Measurements from ENCODE around the gene EPHA8. TPM values are rescaled to one million over a fixed set of nuclear protein-coding genes. Genes with fewer than 3 reads are reported as not detected.

EPHA8 gene
- total RNA-seq, 1 donor from 2014 or later: 2.0 TPM

GRCh38 chr1:22612671-22613571, 49.6 kb downstream of the EPHA8 start:
- FAIRE-seq: no peak
- no peak for DNase-seq (ENCODE audit: low spot score in 2 of 2)

DNA sequence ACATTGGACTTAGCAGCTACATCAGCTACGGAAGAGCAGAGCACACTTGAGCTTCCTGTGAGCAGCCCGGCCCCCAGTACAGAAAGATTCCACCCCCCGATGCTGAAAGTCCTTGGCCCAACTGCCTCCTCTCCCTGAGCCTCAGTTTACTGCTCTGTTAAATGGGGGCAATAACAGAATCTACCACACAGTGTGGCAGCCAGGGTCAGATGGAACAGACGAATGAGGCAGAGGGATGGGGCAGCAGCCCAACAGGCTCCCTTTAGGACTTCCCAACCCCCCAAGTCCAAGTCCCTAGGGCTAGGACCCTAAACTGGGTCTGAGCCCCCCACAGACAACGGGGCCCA, 50.3 kb downstream of the EPHA8 start:
- DNase-seq (ENCODE audit: low spot score in 2 of 2) (no peak), FAIRE-seq (no peak)

DNA sequence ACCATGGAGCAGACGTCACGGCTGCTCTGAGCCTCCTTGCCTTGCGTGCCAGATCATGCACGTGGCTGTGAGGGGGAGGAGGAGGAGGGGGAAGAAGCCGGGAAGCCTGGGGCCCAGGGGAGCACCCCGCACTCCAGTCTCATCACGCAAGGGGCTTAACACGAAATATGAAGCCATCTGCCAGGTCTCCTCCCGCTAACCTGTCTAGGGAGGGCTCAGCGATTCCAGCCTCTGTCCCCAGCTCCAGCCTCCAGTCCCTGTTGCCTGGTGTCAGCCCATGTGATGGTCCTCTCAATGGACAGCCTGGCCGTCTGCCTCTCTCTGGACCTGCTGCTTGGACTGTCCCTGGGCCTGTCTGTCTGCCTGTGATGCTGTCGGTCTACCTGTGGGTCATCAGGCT, 50.7 kb downstream of the EPHA8 start:
- DNase-seq (ENCODE audit: low spot score in 2 of 2) (no peak), FAIRE-seq (no peak)

GRCh38 chr1:22615886-22616285, 52.6 kb downstream of the EPHA8 start:
- FAIRE-seq: no peak
- no peak for DNase-seq (ENCODE audit: low spot score in 2 of 2)

DNA sequence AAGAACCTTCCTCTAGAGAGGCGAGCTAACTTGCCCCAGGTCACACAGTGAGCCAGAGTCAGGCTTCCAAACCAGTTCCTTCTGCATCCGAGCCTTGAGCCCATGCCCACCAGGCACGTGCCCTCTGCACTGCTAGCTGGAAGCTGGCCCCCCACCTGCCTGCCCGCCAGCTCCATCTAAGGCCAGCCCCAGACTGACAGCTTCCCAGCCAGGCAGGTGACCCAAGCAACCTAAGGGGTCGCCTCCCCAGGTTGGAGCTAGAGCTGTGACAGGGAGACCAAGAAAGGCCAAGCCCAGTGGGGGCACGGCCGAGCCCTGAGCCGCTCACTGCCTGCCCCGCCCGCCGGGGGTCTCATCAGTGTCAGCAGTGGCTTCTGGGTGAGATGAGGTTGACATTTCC, 53.3 kb downstream of the EPHA8 start:
- DNase-seq (ENCODE audit: low spot score in 2 of 2): no peak
- FAIRE-seq: no peak

DNA sequence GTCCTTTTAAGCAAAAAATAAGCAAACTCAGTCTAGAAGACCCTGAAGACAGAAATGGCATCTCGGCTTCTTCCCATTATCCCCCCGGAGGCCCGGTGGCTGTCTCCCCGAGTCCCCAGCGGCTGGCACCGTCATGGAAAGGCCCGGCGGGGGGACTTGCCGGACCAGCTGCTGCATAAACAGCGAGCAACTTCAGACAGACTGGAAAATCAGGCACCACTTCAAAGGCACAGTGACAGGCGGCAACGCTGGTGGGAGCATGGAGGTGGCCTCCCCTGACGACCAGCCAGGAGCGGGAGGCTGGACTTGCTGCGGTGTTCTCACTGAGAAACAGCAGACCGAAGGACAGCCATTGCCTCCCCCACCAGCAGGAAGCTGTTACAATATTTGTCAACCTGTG, 54.8 kb downstream of the EPHA8 start:
- FAIRE-seq (no peak), DNase-seq (ENCODE audit: low spot score in 2 of 2) (no peak)

DNA sequence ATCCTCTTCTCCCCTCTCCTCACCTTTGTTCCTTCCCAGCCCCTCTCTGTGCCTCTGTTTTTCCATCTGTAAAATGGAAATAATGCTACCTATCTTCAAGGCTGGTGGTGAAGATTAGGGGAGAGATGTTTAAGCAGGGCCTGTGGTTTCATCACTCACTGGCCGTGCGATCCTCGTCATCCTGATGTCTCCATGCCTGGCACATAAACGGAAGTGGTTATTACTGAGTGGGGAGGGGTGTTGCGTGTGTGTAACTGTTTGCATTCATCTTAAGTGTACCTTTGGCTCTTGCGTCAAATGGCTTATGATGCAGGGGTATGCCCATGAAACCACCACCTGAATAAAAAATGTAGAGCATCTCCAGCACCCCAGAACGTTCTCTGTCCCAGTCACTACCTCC, 56.0 kb downstream of the EPHA8 start:
- FAIRE-seq: no peak

GRCh38 chr1:22619798-22620197, 56.5 kb downstream of the EPHA8 start:
- FAIRE-seq: no peak

More for the DNA sequence above, 56.0 kb downstream of the EPHA8 start:
- no peak for DNase-seq (ENCODE audit: low spot score in 2 of 2)

GRCh38 chr1:22621761-22622160, 58.5 kb downstream of the EPHA8 start:
- FAIRE-seq: no peak
- DNase-seq (ENCODE audit: low spot score in 2 of 2): no peak

More at GRCh38 chr1:22619798-22620197, 56.5 kb downstream of the EPHA8 start:
- no peak for DNase-seq (ENCODE audit: low spot score in 2 of 2)

GRCh38 chr1:22625262-22625925, 62.1 kb downstream of the EPHA8 start:
- no peak for DNase-seq (ENCODE audit: low spot score in 2 of 2)
- no peak for FAIRE-seq

GRCh38 chr1:22626237-22627157, 63.2 kb downstream of the EPHA8 start:
- DNase-seq (ENCODE audit: low spot score in 2 of 2) (no peak), FAIRE-seq (no peak)

GRCh38 chr1:22627331-22627730, 64.0 kb downstream of the EPHA8 start:
- FAIRE-seq: no peak
- no peak for DNase-seq (ENCODE audit: low spot score in 2 of 2)

DNA sequence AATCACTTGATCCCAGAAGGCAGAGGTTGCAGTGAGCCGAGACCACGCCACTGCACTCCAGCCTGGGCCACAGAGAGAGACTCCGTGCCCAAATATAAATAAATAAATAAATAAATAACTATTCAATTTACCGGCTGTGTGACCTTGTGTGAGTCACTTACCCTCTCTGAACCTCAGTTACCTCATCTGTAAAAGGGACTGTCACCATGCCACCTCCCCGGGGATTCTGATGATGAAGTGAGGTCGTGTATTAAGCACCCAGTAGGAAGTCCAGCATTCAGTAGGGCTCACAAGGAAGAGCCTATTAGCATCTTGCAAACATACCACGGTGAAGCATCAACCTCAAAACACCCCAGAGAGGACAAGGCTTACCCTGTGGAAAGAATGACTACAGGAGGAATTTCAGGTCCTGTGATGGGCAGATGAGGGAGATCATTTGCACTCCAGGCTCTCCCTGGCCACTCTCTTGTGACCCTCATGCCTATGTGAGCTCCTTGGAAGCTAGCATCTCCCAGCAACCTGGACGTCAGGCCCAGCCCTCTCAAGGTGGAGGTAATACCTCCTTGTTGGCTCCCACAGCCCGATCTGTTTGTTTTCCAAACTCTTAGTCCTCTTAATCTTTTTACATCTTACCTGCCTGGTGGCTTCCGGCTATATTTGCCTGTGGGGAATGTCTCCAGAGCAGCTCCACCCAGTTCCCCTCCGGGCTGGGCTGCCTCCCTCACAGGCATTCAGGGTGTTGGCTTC, 65.6 kb downstream of the EPHA8 start:
- DNase-seq (ENCODE audit: low spot score in 2 of 2) (no peak), FAIRE-seq (no peak)

DNA sequence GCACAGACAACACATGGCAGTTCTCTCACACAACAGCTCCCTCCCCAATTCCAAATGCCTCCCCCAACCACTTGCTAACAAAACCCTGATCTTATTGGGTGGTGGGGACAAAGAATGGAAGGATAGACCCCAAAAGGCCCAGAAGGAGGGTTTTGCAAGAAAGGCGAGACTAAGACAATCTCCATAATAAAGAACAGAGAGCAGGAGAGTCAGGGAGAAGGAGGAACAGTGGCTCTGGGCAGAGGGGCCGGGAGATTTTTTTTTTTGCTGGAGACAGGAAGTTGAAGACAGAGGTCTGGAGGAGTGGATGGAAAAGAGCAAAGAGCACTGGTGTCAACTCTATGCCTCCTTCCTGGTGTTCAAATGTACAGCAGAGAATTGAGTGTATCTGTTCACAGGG, 66.6 kb downstream of the EPHA8 start:
- DNase-seq (ENCODE audit: low spot score in 2 of 2) (no peak), FAIRE-seq (no peak)

DNA sequence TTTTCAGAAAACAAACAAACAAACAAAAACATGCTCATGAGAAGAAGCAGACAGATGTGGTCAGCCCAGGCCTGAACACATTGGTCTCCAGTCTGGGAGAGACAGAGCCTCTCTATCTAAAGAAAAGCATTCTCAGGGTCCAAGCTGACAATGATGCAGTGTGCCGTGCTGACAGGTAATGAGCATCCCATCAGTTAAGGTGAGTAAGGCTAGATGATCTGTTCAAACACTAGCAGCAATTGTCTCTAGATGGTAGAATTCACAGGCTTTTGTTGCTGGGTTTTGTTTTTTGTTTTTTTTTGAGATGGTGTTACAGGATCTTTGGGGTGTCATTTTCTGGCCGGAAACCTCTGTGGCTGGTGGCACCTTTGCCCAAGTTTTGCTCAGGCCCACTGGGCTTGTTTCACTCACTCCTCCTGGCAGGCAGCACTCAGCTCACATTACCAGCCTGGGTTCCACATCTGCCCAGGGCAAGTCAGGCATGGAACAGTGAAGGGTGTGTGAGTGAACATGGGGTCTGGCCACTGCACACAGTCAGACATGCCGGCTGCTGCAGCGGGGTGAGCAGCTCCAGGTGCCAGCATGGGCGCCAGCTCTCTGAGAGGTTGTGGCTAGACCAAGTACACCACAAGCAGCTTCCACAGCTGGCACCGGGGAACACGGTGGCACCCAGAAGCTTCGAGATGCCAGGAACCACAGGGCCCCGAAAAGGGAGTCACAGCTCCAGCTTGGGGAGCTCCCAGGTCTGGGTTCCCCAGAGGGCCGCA, 70.6 kb downstream of the EPHA8 start:
- DNase-seq (ENCODE audit: low spot score in 2 of 2) (no peak), FAIRE-seq (no peak)

DNA sequence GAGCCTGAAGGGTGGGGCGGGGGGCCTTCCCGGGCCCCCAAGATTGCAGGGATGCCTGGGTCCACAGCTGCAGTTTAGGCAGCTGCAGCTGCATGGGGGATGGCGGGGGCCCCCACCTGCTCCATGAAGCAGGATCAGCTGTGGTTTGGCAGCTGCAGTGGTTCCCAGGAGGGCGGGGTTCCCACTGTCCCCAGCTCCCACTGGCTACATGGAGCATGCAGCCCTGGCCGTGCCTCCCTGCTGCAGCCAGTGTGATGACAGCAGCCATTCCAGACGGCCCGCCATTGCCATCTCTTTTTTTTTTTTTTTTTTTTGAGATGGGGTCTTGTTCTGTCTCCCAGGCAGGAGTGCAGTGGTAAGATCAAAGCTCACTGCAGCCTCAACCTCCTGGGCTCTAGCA, 72.1 kb downstream of the EPHA8 start:
- no peak for FAIRE-seq
- no peak for DNase-seq (ENCODE audit: low spot score in 2 of 2)

GRCh38 chr1:22636353-22636752, 73.1 kb downstream of the EPHA8 start, which contains the start of gene C1QA:
Gene C1QA (plus strand): TSS chr1:22636628. CDS start chr1:22637617, 989 bp downstream.
- DNase-seq (ENCODE audit: low spot score in 2 of 2) (no peak), FAIRE-seq (no peak)

GRCh38 chr1:22636927-22637326, 73.6 kb downstream of the EPHA8 start:
- no peak for FAIRE-seq
- no peak for DNase-seq (ENCODE audit: low spot score in 2 of 2)

DNA sequence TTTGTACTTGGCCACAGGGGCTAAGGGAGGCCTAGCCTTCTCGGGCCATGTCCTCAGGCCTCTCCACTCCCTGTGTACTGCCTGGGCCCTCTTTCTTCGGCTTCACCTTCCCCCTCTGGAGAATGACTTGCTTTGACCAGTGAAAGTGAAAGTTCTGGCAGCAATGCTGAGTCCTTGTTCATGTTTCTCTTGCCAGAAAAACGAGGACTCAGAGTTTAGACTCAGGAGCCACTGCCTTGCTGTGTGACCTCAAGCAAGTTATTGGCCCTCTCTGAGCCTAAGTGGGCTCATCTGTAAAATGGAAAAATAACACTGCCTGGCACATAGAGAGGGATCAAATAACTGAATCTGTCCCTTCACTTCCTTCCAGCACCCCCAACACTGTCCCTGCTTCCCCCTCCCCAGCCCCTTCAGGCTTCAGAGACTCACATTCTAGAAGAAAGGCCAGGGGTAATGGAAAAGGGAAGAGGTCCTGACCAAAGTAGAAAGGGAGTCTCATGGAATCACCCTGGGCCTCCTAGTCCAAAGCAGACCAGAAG, 74.7 kb downstream of the EPHA8 start:
- FAIRE-seq: no peak
- no peak for DNase-seq (ENCODE audit: low spot score in 2 of 2)
